GM19043 (cell line): Measurements from ENCODE around the gene RAB3GAP2.
"Not testable (repeated sequence)": the region's sequence is repeated elsewhere in the genome, so short reads cannot be mapped to it uniquely, and the experiment has no call there.

Experiments
- ATAC-seq: cut with Tn5 transposase; IDR thresholded peaks from one replicate; pipeline ENCODE4 v1.9.1; 2021; ENCODE audit warnings: low read depth; ENCODE audit not compliant: unreplicated experiment

RAB3GAP2 gene

GRCh38 chr1:220204758-220205157 is 67.5 kb downstream of the RAB3GAP2 start:
- ATAC-seq = not testable (repeated sequence)

- no peak for ATAC-seq
These were observed 68.4 kb downstream of the RAB3GAP2 start for GRCh38 chr1:220203816-220204215.

GRCh38 chr1:220198186-220199005 is 73.9 kb downstream of the RAB3GAP2 start:
- ATAC-seq = no peak

- ATAC-seq = no peak
These were observed 76.6 kb downstream of the RAB3GAP2 start for GRCh38 chr1:220195701-220196100.

GRCh38 chr1:220189750-220190347 is 82.4 kb downstream of the RAB3GAP2 start:
- ATAC-seq = no peak

GRCh38 chr1:220188538-220188937 is 83.7 kb downstream of the RAB3GAP2 start:
- ATAC-seq = no peak

- no peak for ATAC-seq
These were observed 85.5 kb downstream of the RAB3GAP2 start for GRCh38 chr1:220186752-220187151.

- no peak for ATAC-seq
These were observed 87.7 kb downstream of the RAB3GAP2 start for GRCh38 chr1:220184506-220184905.

- no peak for ATAC-seq
These were observed 89.6 kb downstream of the RAB3GAP2 start for GRCh38 chr1:220182656-220183055.

- ATAC-seq = no peak
These were observed 90.1 kb downstream of the RAB3GAP2 start for GRCh38 chr1:220182111-220182510.

- no peak for ATAC-seq
These were observed 95.7 kb downstream of the RAB3GAP2 start for GRCh38 chr1:220176540-220176939.

GRCh38 chr1:220170836-220171526 is 101.3 kb downstream of the RAB3GAP2 start:
- ATAC-seq = no peak

GRCh38 chr1:220169887-220170286 is 102.4 kb downstream of the RAB3GAP2 start:
- not testable (repeated sequence) for ATAC-seq

- ATAC-seq = no peak
These were observed 105.4 kb downstream of the RAB3GAP2 start for GRCh38 chr1:220166853-220167252.

- ATAC-seq = no peak
These were observed 107.7 kb downstream of the RAB3GAP2 start for GRCh38 chr1:220164517-220164916.

- ATAC-seq = no peak
These were observed 108.1 kb downstream of the RAB3GAP2 start for GRCh38 chr1:220164116-220164515.

GRCh38 chr1:220160027-220160426 is 112.2 kb downstream of the RAB3GAP2 start:
- no peak for ATAC-seq

- no peak for ATAC-seq
These were observed 113.2 kb downstream of the RAB3GAP2 start for GRCh38 chr1:220159041-220159440.

- ATAC-seq = not testable (repeated sequence)
These were observed 113.7 kb downstream of the RAB3GAP2 start for GRCh38 chr1:220158530-220158929.

GRCh38 chr1:220157738-220158137 is 114.5 kb downstream of the RAB3GAP2 start:
- ATAC-seq = no peak

- ATAC-seq = no peak
These were observed 115.6 kb downstream of the RAB3GAP2 start for GRCh38 chr1:220156620-220157146.
